ENCODE data around the gene FAM193B.
A peak's percentile ranks its signal among the peaks of the same experiment; 100 is the strongest.
"Not testable (repeated sequence)": the region's sequence is repeated elsewhere in the genome, so short reads cannot be mapped to it uniquely, and the experiment has no call there.

Gene FAM193B

DNA sequence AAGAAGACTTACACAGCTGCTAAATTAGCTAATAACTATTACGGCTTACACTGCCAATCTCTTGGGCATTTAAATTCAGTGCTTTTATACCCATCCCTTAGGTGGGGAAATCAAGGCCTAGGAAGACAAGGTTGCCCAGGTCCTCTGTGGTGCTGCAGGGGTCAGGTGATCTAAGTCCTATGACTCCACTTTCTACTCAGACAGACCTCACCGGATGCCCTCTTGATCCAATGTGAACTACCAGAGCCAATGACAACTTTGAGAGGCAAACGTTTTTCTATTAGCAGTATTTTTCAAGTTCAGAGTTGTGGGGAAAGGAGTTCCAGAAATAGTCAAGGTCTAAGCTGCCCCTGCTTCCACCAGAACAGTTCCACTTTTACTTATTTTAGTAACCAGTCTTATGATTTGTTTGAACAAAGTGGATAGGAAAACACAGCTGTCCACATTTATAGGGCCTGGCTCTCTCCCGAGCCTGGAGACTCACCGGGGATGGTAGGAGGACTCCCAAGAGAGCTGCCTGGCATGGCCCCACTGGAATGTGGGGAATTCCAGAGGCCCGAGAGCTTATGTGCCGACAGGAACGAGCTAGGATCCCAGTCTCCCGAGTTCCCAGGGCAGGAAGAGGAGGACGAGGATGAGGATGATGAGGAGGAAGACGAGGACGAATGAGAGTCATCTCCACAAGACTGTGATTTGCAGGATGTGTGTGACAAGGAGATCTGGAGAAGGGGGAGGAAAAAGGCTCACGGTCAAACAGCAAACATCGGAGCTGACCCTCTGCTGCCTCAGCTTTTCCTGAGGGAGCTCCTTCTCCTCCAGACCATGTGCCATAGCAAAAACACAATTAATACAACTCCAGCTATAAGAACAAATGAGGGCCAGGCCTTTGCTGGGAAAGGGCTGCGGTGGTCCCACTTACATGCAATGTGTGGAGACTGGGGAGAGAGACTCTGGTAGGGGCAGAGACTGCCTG lies 16.7 kb downstream of the FAM193B start:
- intact Hi-C loops (cut with DNase I; ENCODE audit: low total_unique reads) = no loop called here
- H3K36me3 ChIP-seq = peaks cover 8 to 43% (median 38%) of the 10 kb centered on the region in 3 donors
- no peak overlapping the region for H3K4me3 ChIP-seq
- peaks cover 14 to 77% (median 53%) of the 10 kb centered on the region in 4 donors for H3K4me1 ChIP-seq
- H3K9me3 ChIP-seq = no peaks in the 10 kb centered on the region
- peak; percentile 60 to 89 for DNase-seq
- no peak for TF ChIP-seq CTCF (IDR thresholded peaks at IDR 0.05)
- H3K27ac ChIP-seq = peak overlapping the region; percentile 76 to 79
- no peaks in the 10 kb centered on the region for H3K27me3 ChIP-seq

DNA sequence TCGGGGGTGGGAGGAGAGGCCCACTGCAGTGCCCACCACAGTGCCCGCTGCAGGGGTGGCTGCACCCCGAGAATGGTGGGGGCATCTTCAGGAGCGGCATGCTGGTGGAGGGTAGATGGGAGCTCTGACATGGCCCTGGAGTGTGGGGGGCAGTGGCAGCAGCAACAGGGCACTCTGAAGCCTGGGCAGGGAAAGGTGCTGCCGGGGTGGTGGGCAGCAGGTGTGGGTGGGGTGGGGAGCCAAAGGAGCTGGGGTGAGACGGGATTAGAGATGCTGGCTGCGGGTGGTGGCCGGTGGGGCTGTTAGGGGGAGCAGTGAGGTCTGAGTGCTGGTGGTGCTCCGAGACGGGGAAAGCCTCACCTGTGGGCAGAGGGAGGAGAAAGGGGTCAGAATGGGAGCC lies 18.0 kb downstream of the FAM193B start:
- peak overlapping the region; percentile 76 to 79 for H3K27ac ChIP-seq
- intact Hi-C loops (cut with DNase I; ENCODE audit: low total_unique reads) = no loop called here
- peaks cover 14 to 72% (median 48%) of the 10 kb centered on the region in 4 donors for H3K4me1 ChIP-seq
- H3K27me3 ChIP-seq = no peaks in the 10 kb centered on the region
- no peaks in the 10 kb centered on the region for H3K9me3 ChIP-seq
- H3K4me3 ChIP-seq = no peak overlapping the region
- no peak for TF ChIP-seq CTCF (IDR thresholded peaks at IDR 0.05)
- peaks cover 17 to 56% (median 51%) of the 10 kb centered on the region in 3 donors for H3K36me3 ChIP-seq
- no peak for DNase-seq

GRCh38 chr5:177535125-177535524 lies 19.2 kb downstream of the FAM193B start:
- TF ChIP-seq CTCF (IDR thresholded peaks at IDR 0.05) = no peak
- Histone ChIP-seq H3K36me3 (peaks cover 30 to 68% (median 62%) of the 10 kb centered on the region in 3 donors), H3K27ac (peak overlapping the region; percentile 45 to 79), H3K4me3 (no peak overlapping the region), H3K27me3 (no peaks in the 10 kb centered on the region), H3K4me1 (peaks cover 14 to 61% (median 45%) of the 10 kb centered on the region in 4 donors), H3K9me3 (no peaks in the 10 kb centered on the region)
- intact Hi-C loops (cut with DNase I; ENCODE audit: low total_unique reads) = no loop called here
- DNase-seq = no peak

DNA sequence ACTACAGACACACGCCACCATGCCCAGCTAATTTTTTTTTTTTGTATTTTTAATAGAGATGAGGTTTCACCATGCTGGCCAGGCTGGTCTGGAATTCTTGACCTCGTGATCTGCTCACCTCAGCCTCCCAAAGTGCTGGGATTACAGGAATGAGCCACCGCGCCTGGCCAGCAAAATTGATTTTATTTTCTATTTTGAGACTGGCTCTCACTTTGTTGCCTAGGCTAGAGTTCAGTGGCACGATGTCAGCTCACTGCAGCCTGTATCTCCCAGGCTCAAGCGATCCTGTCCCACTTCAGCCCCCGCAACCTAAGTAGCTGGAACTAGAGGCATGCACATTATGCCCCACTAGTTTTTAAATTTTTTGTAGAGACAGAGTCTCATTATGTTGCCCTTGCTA lies 19.9 kb downstream of the FAM193B start:
- Histone ChIP-seq H3K36me3 (peaks cover 31 to 75% (median 69%) of the 10 kb centered on the region in 3 donors), H3K27ac (peak overlapping the region; percentile 45 to 79), H3K4me1 (peaks cover 14 to 54% (median 39%) of the 10 kb centered on the region in 4 donors)
- H3K4me3 ChIP-seq; H3K27me3 ChIP-seq; DNase-seq; intact Hi-C loops (cut with DNase I; ENCODE audit: low total_unique reads); H3K9me3 ChIP-seq: not testable (repeated sequence)

- DNase-seq = no peak
- intact Hi-C loops (cut with DNase I; ENCODE audit: low total_unique reads) = no loop called here
- peaks cover 0 to 25% (median 11%) of the 10 kb centered on the region in 4 donors for H3K4me1 ChIP-seq
- no peak overlapping the region for H3K4me3 ChIP-seq
- H3K27ac ChIP-seq = peak overlapping the region in 1 of 2 donors; percentile 5
- no peaks in the 10 kb centered on the region for H3K9me3 ChIP-seq
- peaks cover 51 to 86% (median 83%) of the 10 kb centered on the region in 3 donors for H3K36me3 ChIP-seq
- H3K27me3 ChIP-seq = no peaks in the 10 kb centered on the region
- TF ChIP-seq CTCF (IDR thresholded peaks at IDR 0.05) = no peak
Measured at GRCh38 chr5:177531209-177531940, 23.0 kb downstream of the FAM193B start.
